Effector memory CD8-positive, alpha-beta T cell (primary cell): ENCODE results near the gene KAT6B.
A peak's percentile ranks its signal among the peaks of the same experiment; 100 is the strongest.

Experiments
- ATAC-seq: fragments of 150-1000 bp; cut with Tn5 transposase; replicated peaks from 2 replicates; pipeline ENCODE4 v1.10.0; 2021; ENCODE audit warnings: mild to moderate bottlenecking, moderate library complexity
- DNase-seq, 3 experiments: peaks; one replicate each; pipeline ENCODE4 v3.0.0; 2021
- H3K27ac Mint-ChIP-seq, 2 donors: one replicate each; pipeline ENCODE4 v1.8.0; 2022; ENCODE audit warnings: mild to moderate bottlenecking in 2 of 2, mixed read lengths in 2 of 2, moderate library complexity in 2 of 2
- H3K27me3 Mint-ChIP-seq, 2 donors: one replicate each; pipeline ENCODE4 v1.8.0; 2022; ENCODE audit warnings: mixed read lengths in 2 of 2
- H3K36me3 Mint-ChIP-seq: one replicate; pipeline ENCODE4 v1.8.0; 2022; ENCODE audit warnings: mild to moderate bottlenecking, moderate library complexity, mixed read lengths; ENCODE audit not compliant: insufficient read depth
- H3K4me1 Mint-ChIP-seq, 2 donors: one replicate each; pipeline ENCODE4 v1.8.0; 2022; ENCODE audit warnings: low read depth in 2 of 2, mixed read lengths in 2 of 2
- H3K4me3 Mint-ChIP-seq, 2 donors: one replicate each; pipeline ENCODE4 v1.8.0; 2022; ENCODE audit warnings: mild to moderate bottlenecking in 2 of 2, mixed read lengths in 2 of 2, moderate library complexity in 2 of 2
- H3K9me3 Mint-ChIP-seq, 2 donors: one replicate each; pipeline ENCODE4 v1.8.0; 2022; ENCODE audit warnings: mixed read lengths in 2 of 2

Gene KAT6B

DNA sequence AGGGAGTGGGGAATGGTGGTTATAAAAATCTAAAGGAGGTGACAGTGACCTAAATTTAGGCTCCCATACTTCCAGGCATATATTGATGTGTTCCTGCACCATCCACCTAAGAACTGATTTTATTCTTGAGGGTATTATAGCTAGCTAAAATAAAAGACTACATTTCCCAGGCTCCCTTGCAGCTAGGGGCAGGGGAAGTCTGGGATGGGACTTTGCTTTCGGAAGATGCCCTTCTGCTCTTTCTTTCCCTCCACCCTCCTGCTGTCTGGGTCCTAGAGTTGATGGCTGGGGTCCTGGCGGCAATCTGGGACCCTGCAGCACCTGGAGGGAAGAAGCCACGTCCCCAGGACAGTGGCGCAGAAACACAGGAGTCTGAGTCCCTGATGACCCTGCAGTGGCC is 231.3 kb downstream of the KAT6B start:
- H3K27me3 Mint-ChIP-seq, result no peaks in the 10 kb centered on the region
- H3K4me1 Mint-ChIP-seq, result no peaks in the 10 kb centered on the region
- H3K27ac Mint-ChIP-seq, result no peak overlapping the region
- no peaks in the 10 kb centered on the region for H3K36me3 Mint-ChIP-seq
- ATAC-seq (no peak), DNase-seq (no peak)
- no peaks in the 10 kb centered on the region for H3K9me3 Mint-ChIP-seq
- H3K4me3 Mint-ChIP-seq, result no peak overlapping the region

DNA sequence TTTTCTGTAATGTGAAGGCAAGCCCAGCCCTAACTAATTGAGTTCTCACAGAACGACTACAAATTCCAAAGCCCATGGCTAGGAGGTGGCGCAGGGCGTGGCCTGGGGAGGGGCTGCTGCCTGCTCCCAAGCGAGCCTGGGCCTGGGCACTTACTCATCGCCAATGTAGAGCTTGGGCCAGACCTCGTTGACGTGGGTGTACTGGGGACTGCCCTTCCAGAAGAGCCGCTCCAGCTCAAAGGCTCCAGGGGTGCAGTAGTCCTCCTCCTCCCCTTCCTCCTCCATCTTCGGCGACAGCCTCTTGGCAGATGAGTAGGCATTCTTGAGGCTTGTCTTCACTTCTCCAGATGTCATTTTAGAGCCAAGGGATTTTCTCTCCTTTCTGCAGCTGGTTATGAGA is 231.8 kb downstream of the KAT6B start:
- Mint-ChIP-seq H3K36me3 (no peaks in the 10 kb centered on the region), H3K4me1 (no peaks in the 10 kb centered on the region), H3K9me3 (no peaks in the 10 kb centered on the region), H3K27me3 (no peaks in the 10 kb centered on the region), H3K27ac (no peak overlapping the region), H3K4me3 (no peak overlapping the region)
- DNase-seq (no peak), ATAC-seq (no peak)

DNA sequence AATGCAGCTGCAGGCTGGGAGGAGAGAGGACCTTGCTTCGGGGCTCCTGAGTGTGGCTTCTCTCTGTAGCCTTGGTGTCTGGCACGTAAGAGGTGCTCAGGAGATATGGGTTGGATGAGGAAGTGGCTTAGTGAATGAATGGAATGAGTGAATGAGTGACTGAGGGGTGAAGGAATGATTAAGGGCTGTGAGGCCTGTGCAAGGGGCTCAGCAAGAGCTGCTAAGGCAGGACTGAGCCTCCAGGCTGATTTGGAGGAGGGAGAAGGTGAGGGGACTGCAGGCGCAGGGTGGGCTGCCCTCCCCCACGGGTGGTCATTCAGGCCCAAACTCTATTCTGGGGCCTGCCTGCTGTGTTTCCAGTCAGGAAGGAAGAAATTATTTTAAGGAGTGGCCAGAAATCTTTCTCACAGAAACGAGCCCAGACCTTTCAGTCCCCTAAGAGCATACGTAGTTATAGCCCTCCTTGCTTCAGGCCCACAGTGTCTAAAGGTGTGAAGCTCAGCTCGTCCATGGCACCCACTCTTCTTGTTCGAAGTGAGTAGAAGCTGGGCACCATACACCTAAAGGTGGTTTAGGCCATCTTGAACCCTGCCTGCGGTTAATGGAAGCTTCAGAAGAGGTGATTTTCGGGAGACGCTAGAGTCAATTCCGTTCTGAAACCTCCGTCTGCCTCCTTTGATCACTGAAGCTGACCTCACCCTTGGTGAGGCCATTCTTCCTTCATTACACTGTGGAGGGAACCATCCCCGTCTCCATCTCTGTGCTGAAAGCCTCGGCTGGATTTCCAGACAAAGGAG is 235.5 kb downstream of the KAT6B start:
- H3K4me1 Mint-ChIP-seq, result no peaks in the 10 kb centered on the region

DNA sequence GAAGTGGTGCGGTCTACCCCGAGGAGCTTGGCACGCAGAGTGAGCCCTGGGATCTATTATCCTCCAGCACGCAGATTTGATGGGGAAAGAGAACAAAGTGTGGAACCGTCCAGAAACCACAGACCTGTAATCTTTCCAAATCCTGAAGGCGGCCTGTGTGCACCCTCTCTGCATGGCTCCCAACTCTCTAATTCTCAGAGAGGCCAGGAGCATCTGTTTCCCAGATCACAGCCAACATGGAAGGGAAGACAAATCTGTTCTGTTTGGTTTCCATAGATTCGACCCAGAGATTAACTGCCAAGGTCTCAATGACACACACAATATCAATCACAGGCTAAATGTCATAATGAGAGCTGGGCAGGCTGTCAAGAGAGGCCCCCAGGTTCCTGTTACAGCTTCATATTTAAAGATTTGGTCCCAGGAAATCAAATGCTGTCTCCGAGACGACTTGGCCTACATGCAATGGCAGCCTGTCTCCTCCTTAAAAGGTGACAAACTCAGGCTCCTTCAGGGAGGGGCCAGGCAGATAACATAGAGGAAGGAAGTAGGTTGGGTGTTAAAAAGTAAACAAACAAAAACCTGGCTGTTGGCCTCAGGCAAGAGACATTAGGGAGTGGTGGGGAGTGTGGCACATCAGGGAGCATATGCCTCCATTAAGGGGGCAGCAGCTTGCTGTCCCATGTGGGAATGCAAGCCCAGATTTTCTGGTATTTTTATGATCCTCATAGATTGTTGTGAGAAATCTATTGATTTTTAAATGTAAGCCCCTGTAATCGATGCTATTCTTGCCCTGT is 236.3 kb downstream of the KAT6B start:
- Mint-ChIP-seq H3K4me1 (no peaks in the 10 kb centered on the region), H3K9me3 (no peaks in the 10 kb centered on the region), H3K4me3 (no peak overlapping the region), H3K36me3 (no peaks in the 10 kb centered on the region), H3K27ac (no peak overlapping the region), H3K27me3 (no peaks in the 10 kb centered on the region)
- DNase-seq (no peak), ATAC-seq (no peak)

More for the DNA sequence above, 235.5 kb downstream of the KAT6B start:
- ATAC-seq (no peak), DNase-seq (no peak)
- H3K4me3 Mint-ChIP-seq, result no peak overlapping the region
- no peaks in the 10 kb centered on the region for H3K9me3 Mint-ChIP-seq
- no peaks in the 10 kb centered on the region for H3K36me3 Mint-ChIP-seq
- H3K27ac Mint-ChIP-seq, result no peak overlapping the region
- H3K27me3 Mint-ChIP-seq, result no peaks in the 10 kb centered on the region

DNA sequence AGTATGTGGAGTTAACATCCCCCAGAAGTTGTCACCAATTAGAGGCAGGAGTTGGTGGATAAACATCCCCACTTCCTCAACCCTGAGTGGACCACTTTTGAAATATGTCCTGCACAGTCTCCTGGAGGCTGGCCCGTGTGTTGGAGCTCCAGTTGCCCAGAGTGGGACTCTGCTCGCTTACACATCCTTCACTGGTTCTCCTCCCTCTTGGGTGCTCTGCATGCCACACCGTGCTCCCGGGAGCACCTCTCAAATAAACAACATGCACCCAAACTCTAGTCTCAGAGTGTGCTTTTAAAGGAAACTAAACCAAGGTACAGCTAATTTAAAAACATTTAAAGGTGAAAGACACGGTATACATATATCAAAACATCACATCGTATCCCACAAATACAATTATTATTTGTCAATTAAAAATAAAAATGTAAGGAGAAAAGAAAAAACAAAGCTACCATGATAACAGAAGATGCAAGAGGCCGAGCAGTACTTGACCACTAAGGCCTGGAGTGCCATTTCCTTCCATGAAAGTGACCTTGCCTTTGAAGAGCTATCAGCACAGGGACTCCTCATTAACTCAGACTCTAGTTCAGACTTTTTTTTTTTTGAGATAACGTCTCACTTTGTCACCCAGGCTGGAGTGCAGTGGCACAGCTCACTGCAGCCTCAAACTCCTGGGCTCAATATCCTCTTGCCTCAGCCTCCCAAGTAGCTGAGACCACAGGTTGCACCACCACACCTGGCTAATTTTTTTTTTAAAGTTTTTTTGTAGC is 237.2 kb downstream of the KAT6B start:
- Mint-ChIP-seq H3K4me3 (no peak overlapping the region), H3K27me3 (no peaks in the 10 kb centered on the region), H3K4me1 (no peaks in the 10 kb centered on the region), H3K36me3 (no peaks in the 10 kb centered on the region), H3K9me3 (no peaks in the 10 kb centered on the region), H3K27ac (no peak overlapping the region)
- DNase-seq, result no peak
- no peak for ATAC-seq

DNA sequence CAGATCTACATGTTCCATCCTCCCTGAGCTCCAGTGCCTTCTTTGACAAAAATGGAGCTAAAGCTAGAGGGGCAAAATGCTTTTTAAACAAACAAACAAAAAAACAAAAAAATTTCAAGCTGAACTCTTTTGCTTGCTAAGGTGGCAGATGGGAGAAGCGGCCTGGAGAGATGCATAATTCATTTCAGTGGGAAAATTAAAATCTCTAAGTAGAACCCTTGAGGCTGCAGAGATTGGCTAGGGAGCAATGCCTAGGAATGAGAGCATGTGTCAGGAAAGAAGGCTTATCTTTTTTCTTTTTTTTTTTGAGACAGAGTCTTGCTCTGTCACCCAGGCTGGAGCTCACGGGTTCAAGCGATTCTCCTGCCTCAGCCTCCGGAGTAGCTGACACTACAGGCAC is 238.7 kb downstream of the KAT6B start:
- H3K9me3 Mint-ChIP-seq, result no peaks in the 10 kb centered on the region
- H3K27ac Mint-ChIP-seq, result no peak overlapping the region
- no peak for DNase-seq
- H3K4me1 Mint-ChIP-seq, result no peaks in the 10 kb centered on the region
- no peaks in the 10 kb centered on the region for H3K27me3 Mint-ChIP-seq
- ATAC-seq, result no peak
- no peak overlapping the region for H3K4me3 Mint-ChIP-seq
- no peaks in the 10 kb centered on the region for H3K36me3 Mint-ChIP-seq

DNA sequence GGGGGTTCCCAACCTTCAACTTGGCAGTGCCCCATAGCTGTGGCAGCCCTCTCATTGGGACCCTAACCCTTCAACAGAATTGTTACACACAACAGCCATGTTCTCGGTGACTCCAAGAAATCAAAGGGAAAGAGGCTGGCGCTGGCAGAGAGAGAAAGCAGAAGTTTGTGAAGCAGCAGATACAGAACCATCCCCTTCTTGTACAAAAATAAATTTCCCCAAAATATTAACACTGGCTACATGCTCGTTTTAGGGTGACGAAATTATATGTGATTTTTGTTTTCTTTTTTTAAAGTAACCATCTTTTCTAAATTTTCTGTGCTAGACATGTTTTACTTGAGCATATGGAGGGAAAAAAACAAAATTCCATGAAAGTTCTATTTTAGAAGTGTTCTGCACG is 239.9 kb downstream of the KAT6B start:
- no peaks in the 10 kb centered on the region for H3K36me3 Mint-ChIP-seq
- DNase-seq (no peak), ATAC-seq (no peak)
- H3K4me3 Mint-ChIP-seq, result no peak overlapping the region
- H3K4me1 Mint-ChIP-seq, result no peaks in the 10 kb centered on the region
- H3K27ac Mint-ChIP-seq, result no peak overlapping the region
- H3K27me3 Mint-ChIP-seq, result no peaks in the 10 kb centered on the region
- no peaks in the 10 kb centered on the region for H3K9me3 Mint-ChIP-seq

DNA sequence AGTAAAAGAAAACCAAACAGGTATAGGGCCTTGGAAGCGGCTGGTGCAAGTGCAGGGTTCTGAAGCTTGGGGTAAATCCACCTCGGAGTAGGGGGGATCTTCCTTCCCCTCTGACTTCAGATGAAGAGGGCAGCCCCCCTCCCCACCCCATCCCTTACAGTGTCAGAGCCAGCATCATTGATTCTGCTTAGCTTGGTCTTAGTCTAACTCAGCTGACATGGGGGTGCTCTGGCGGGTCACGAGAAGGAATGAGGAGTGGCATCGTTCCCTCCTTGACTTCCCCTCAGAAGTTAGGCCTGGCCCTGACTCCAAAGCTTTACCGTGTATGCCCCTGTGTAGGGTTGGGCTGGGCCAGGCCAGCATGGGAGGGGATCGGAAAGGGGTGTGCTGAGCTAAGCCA is 240.9 kb downstream of the KAT6B start:
- no peak overlapping the region for H3K27ac Mint-ChIP-seq
- H3K36me3 Mint-ChIP-seq, result no peaks in the 10 kb centered on the region
- no peaks in the 10 kb centered on the region for H3K9me3 Mint-ChIP-seq
- H3K4me3 Mint-ChIP-seq, result no peak overlapping the region
- no peaks in the 10 kb centered on the region for H3K4me1 Mint-ChIP-seq
- ATAC-seq (no peak), DNase-seq (no peak)
- H3K27me3 Mint-ChIP-seq, result no peaks in the 10 kb centered on the region

DNA sequence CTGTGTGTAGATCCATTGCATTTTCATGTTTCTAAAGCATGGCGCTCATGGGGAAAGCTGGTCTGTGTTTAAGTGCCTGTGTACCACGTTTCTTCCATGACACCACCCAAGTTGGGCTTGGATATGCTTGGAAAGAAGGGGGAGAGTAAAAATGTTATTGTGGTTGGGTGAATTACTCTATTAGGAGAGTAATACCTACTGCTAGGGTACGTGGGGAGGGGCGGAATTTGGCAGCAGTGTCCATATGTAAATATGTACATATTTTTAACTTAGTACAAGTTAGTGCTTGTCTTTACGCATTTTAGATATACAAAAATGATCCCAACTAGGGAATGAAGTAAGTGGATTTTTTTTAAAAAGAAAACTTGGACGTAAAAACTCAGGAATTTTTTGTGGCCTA is 242.1 kb downstream of the KAT6B start:
- H3K9me3 Mint-ChIP-seq, result no peaks in the 10 kb centered on the region
- H3K27ac Mint-ChIP-seq, result no peak overlapping the region
- no peaks in the 10 kb centered on the region for H3K27me3 Mint-ChIP-seq
- ATAC-seq (no peak), DNase-seq (no peak)
- no peak overlapping the region for H3K4me3 Mint-ChIP-seq
- no peaks in the 10 kb centered on the region for H3K4me1 Mint-ChIP-seq
- H3K36me3 Mint-ChIP-seq, result no peaks in the 10 kb centered on the region

DNA sequence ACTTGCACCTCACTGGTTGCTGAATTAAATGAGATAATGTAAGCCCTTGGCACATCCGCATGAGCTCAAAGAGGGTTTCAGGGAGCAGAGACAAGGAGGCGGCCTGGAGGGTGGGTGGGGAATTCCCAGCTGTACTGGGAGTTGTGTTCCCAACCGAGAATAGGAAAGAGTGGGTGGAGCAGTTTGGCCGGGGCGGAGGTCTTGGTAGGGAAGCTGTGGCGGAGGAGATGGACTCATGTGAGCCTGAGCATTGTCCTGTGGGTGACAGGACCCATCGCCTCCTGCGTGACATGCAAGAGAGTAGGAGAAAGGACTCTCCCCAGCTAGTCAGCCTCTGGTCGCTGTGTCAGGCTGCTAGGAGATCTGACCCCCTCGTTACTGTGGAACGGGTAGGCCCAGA is 244.1 kb downstream of the KAT6B start:
- DNase-seq (no peak), ATAC-seq (no peak)
- Mint-ChIP-seq H3K27ac (peak overlapping the region; percentile 65 to 87), H3K36me3 (no peaks in the 10 kb centered on the region), H3K9me3 (no peaks in the 10 kb centered on the region), H3K27me3 (no peaks in the 10 kb centered on the region), H3K4me1 (peaks cover 7 to 10% of the 10 kb centered on the region in 2 donors), H3K4me3 (no peak overlapping the region)

DNA sequence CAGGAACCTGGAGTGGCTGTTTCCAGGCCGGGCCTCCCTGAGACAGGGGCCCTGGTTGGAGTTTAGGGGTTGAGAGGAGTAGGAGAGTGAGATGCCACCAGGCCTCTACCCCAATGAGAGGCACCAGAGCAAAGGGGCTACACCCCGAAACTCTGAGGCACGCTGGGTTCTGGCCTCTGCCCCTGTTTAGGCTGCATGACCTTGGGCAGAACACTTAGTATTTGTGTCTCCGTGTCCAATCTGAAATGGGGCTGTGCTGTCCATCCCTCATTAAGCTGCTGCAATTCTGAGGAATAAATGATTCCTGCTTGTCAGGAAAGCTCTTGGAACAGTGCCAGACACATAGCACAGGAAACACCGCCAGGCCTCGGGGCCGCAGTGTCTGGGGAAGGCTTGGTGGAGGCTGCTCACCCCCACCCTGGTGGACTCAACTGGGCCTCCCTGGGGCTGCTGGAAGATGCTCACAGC is 244.6 kb downstream of the KAT6B start:
- ATAC-seq (no peak), DNase-seq (no peak)
- no peaks in the 10 kb centered on the region for H3K36me3 Mint-ChIP-seq
- H3K9me3 Mint-ChIP-seq, result no peaks in the 10 kb centered on the region
- H3K27me3 Mint-ChIP-seq, result no peaks in the 10 kb centered on the region
- H3K27ac Mint-ChIP-seq, result no peak overlapping the region
- peaks cover 7 to 10% of the 10 kb centered on the region in 2 donors for H3K4me1 Mint-ChIP-seq
- H3K4me3 Mint-ChIP-seq, result no peak overlapping the region

DNA sequence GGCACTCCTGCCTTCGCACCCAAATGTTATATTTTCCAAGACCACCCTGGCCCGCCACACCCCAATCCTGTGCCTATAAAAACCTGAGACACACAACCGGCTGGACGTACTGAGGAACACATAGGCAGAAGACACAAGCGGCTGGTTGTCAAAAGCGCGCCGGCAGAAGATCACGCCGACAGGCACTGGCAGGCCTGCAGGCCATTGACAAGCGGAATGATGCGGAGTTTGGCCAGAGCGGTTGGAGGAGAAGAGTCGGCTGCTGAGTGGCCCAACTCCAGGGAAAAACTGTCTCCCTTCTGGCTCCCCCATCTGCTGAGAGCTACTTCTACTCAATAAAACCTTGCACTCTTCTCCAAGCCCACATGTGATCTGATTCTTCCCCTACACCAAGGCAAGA is 245.4 kb downstream of the KAT6B start:
- ATAC-seq (no peak), DNase-seq (no peak)
- H3K27me3 Mint-ChIP-seq, result no peaks in the 10 kb centered on the region
- H3K27ac Mint-ChIP-seq, result no peak overlapping the region
- no peak overlapping the region for H3K4me3 Mint-ChIP-seq
- H3K9me3 Mint-ChIP-seq, result no peaks in the 10 kb centered on the region
- no peaks in the 10 kb centered on the region for H3K36me3 Mint-ChIP-seq
- peaks cover 7 to 10% of the 10 kb centered on the region in 2 donors for H3K4me1 Mint-ChIP-seq

DNA sequence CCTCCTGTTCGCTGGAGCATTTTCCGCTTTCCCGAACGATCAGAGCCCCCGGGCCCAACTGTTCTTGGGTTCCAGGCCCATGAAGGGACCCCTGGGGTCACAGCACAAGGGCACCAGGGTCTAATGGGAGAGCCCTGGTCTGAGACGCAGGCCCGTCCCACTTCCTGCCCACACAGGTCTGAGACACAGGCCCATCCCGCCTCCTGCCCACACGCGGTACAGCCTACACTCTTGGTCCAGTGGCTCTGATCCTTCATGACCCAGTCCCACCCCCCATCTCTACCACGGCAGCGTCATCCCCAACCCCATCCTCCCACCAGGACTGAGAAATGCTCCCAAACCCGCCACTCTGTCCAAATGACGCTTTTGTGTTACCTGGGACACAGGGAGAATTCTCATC is 246.3 kb downstream of the KAT6B start:
- ATAC-seq, result no peak
- peaks cover 7 to 10% of the 10 kb centered on the region in 2 donors for H3K4me1 Mint-ChIP-seq
- H3K9me3 Mint-ChIP-seq, result no peaks in the 10 kb centered on the region
- no peak overlapping the region for H3K4me3 Mint-ChIP-seq
- no peak overlapping the region for H3K27ac Mint-ChIP-seq
- no peaks in the 10 kb centered on the region for H3K27me3 Mint-ChIP-seq
- no peak for DNase-seq
- no peaks in the 10 kb centered on the region for H3K36me3 Mint-ChIP-seq
